ENCODE results near the gene HTRA3.

- TF ChIP-seq CTCF (IDR thresholded peaks at IDR 0.05): no peak
- TF ChIP-seq POLR2A (IDR thresholded peaks at IDR 0.05; ENCODE audit: low read depth): no peak
- no peak for TF ChIP-seq POLR2AphosphoS5 (IDR thresholded peaks at IDR 0.05)
Observed at GRCh38 chr4:8345946-8346814, 76.6 kb downstream of the HTRA3 start.

Data from esophagus muscularis mucosa (tissue), 3 donors.